ENCODE measurements around the gene APBA2. TPM values are rescaled to one million over a fixed set of nuclear protein-coding genes. Genes with fewer than 3 reads are reported as not detected.

The APBA2 gene
- total RNA-seq, 1 experiment from 2014 or later: 11.2 TPM

- no peak for TF ChIP-seq HMGA2 (CRISPR knock-in tag; IDR thresholded peaks at IDR 0.05)
- TF ChIP-seq NR1H2 (CRISPR knock-in tag; IDR thresholded peaks at IDR 0.05): no peak
- TF ChIP-seq MYBL2 (CRISPR knock-in tag; IDR thresholded peaks at IDR 0.05): no peak
- TF ChIP-seq, protein P1, sequence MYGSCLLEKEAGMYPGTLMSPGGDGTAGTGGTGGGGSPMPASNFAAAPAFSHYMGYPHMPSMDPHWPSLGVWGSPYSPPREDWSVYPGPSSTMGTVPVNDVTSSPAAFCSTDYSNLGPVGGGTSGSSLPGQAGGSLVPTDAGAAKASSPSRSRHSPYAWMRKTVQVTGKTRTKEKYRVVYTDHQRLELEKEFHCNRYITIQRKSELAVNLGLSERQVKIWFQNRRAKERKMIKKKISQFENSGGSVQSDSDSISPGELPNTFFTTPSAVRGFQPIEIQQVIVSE (CRISPR knock-in tag; IDR thresholded peaks at IDR 0.05; ENCODE audit: borderline replicate concordance): no peak
- no peak for TF ChIP-seq TP53 (CRISPR knock-in tag; IDR thresholded peaks at IDR 0.05)
- no peak for TF ChIP-seq FOXP4 (CRISPR knock-in tag; IDR thresholded peaks at IDR 0.05)
- TF ChIP-seq ZNF232 (CRISPR knock-in tag; IDR thresholded peaks at IDR 0.05): no peak
- no peak for TF ChIP-seq NR2C2 (CRISPR knock-in tag; IDR thresholded peaks at IDR 0.05)
- TF ChIP-seq JAZF1 (CRISPR knock-in tag; IDR thresholded peaks at IDR 0.05): no peak
- TF ChIP-seq ERG (CRISPR knock-in tag; IDR thresholded peaks at IDR 0.05): no peak
- no peak for TF ChIP-seq ELF4 (CRISPR knock-in tag; IDR thresholded peaks at IDR 0.05; ENCODE audit: low read depth)
- TF ChIP-seq ZNF416 (CRISPR knock-in tag; IDR thresholded peaks at IDR 0.05): no peak
- no peak for TF ChIP-seq CTCF (IDR thresholded peaks at IDR 0.05)
- TF ChIP-seq, protein P2, sequence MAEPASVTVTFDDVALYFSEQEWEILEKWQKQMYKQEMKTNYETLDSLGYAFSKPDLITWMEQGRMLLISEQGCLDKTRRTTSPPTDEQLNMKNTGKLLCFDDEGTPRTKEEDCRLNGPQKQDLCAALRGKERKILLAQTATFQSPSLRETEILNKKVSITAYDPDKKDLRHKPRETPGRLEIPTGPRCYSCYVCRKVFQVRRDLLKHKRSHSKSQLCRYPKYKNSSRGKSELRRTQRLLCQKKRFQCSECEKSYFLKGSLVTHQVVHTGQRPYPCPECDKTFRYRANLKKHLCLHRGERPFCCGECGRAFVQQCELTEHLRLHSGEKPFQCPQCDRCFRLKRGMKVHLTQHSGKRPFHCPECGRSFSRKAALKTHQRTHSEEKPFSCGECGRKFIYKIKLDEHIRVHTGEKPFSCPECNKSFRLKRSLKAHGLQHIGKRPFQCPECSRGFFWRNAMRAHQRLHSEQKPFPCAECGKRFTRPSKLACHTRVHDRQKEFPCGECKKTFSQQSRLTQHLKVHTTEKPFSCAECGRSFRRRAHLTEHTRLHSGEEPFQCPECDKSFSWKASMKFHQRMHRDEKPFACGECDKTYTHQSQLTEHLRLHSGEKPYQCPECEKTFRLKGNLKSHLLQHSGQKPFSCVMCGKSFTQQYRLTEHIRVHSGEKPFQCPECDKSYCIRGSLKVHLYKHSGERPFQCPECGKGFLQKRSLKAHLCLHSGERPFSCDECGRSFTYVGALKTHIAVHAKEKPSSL (CRISPR knock-in tag; conservative IDR thresholded peaks at IDR 0.05): no peak
- TF ChIP-seq, protein P3, sequence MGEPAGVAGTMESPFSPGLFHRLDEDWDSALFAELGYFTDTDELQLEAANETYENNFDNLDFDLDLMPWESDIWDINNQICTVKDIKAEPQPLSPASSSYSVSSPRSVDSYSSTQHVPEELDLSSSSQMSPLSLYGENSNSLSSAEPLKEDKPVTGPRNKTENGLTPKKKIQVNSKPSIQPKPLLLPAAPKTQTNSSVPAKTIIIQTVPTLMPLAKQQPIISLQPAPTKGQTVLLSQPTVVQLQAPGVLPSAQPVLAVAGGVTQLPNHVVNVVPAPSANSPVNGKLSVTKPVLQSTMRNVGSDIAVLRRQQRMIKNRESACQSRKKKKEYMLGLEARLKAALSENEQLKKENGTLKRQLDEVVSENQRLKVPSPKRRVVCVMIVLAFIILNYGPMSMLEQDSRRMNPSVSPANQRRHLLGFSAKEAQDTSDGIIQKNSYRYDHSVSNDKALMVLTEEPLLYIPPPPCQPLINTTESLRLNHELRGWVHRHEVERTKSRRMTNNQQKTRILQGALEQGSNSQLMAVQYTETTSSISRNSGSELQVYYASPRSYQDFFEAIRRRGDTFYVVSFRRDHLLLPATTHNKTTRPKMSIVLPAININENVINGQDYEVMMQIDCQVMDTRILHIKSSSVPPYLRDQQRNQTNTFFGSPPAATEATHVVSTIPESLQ (CRISPR knock-in tag; IDR thresholded peaks at IDR 0.05): no peak
- TF ChIP-seq, protein P4, sequence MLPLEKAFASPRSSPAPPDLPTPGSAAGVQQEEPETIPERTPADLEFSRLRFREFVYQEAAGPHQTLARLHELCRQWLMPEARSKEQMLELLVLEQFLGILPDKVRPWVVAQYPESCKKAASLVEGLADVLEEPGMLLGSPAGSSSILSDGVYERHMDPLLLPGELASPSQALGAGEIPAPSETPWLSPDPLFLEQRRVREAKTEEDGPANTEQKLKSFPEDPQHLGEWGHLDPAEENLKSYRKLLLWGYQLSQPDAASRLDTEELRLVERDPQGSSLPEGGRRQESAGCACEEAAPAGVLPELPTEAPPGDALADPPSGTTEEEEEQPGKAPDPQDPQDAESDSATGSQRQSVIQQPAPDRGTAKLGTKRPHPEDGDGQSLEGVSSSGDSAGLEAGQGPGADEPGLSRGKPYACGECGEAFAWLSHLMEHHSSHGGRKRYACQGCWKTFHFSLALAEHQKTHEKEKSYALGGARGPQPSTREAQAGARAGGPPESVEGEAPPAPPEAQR (CRISPR knock-in tag; IDR thresholded peaks at IDR 0.05): no peak
- TF ChIP-seq ZNF219 (CRISPR knock-in tag; IDR thresholded peaks at IDR 0.05; ENCODE audit: borderline replicate concordance): no peak
- no peak for TF ChIP-seq ATF3 (CRISPR knock-in tag; conservative IDR thresholded peaks at IDR 0.05)
- H3K4me1 Mint-ChIP-seq: peaks cover 13% of the 10 kb centered on the region
- DNase-seq (ENCODE audit: low spot score) (no peak), ATAC-seq (no peak)
- CTCF ChIA-PET: no interaction called here
- POLR2A ChIA-PET: no interaction called here
- no peaks in the 10 kb centered on the region for H3K9me3 Mint-ChIP-seq
- no peaks in the 10 kb centered on the region for H3K27me3 Mint-ChIP-seq (ENCODE audit: low read depth)
- H3K27ac Mint-ChIP-seq: no peak overlapping the region
- no peak overlapping the region for H3K4me3 Mint-ChIP-seq
- H3K36me3 Mint-ChIP-seq: no peaks in the 10 kb centered on the region
Observed at GRCh38 chr15:28981351-28981720, 95.6 kb downstream of the APBA2 start.
